Measurements from ENCODE around the gene EPHA10. TPM values are rescaled to one million over a fixed set of nuclear protein-coding genes. Genes with fewer than 3 reads are reported as not detected.
A peak's percentile ranks its signal among the peaks of the same experiment; 100 is the strongest.
"Not testable (repeated sequence)": the region's sequence is repeated elsewhere in the genome, so short reads cannot be mapped to it uniquely, and the experiment has no call there.

Gene EPHA10
- polyA plus RNA-seq, 4 donors, result 1.9 to 5.4 (median 3.5) TPM

DNA sequence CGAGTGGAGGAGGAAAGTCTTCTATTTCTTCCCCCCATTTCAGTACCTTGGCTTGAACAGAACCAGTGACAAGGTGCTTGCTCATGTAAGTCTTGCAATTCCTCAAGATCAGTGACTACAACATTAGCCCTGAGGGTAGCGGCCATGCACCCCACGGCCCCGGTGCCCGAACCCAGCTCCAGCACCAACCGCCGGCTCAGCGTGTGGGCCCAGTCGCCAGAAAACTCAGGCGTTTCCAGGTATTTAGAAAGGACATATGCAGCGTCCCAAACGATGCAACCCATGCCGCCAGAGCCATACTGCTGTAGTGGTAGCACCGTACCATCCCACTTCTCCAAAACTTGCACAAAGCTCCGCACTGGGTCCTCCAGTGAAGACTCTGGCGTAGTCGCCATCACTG lies 17.6 kb upstream of the EPHA10 start:
- FAIRE-seq (no peak), DNase-seq (no peak)
- Histone ChIP-seq H3K9me3 (ENCODE audit: control insufficient read depth in 2 of 2, insufficient read depth in 1 of 2, low read depth in 1 of 2, low read length in 1 of 2) (no peaks in the 10 kb centered on the region), H3K27ac (ENCODE audit: low read depth in 1 of 3, low read length in 2 of 3) (no peak overlapping the region), H3K4me1 (ENCODE audit: control insufficient read depth in 3 of 3, insufficient read depth in 2 of 3, low read depth in 1 of 3, low read length in 2 of 3) (no peaks in the 10 kb centered on the region), H3K36me3 (ENCODE audit: control insufficient read depth in 3 of 3, insufficient read depth in 2 of 3, low read depth in 1 of 3, low read length in 3 of 3) (no peaks in the 10 kb centered on the region), H3K4me3 (ENCODE audit: low read depth in 1 of 3, low read length in 3 of 3) (no peak overlapping the region), H3K27me3 (ENCODE audit: control insufficient read depth in 3 of 3, insufficient read depth in 3 of 3, low read length in 3 of 3) (no peaks in the 10 kb centered on the region)
- 81 to 88% (median 83%) methylated on average over 17 of the region's 17 CpGs for WGBS, 3 donors

DNA sequence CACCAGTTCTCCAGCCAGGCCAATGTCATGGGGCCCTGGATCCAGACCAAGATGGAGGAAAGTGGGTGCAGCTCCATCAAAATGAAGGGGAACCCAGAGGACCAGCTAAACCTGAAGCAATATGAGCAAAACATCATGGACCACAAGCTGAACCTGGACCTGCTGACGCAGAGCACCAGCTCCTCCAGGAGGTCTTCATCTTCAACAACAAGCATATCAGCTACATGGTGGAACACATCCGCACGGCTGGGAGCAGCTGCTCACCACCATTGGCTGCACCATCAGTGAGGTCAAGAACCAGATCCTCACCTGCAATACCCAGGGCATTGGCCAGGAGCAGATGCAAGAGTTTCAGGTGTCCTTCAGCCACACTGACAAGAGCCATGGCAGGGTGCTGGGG lies 13.7 kb upstream of the EPHA10 start:
- H3K27ac ChIP-seq (ENCODE audit: low read depth in 1 of 3, low read length in 2 of 3), result no peak overlapping the region
- no peak overlapping the region for H3K4me3 ChIP-seq (ENCODE audit: low read depth in 1 of 3, low read length in 3 of 3)
- no peaks in the 10 kb centered on the region for H3K4me1 ChIP-seq (ENCODE audit: control insufficient read depth in 3 of 3, insufficient read depth in 2 of 3, low read depth in 1 of 3, low read length in 2 of 3)
- H3K36me3 ChIP-seq (ENCODE audit: control insufficient read depth in 3 of 3, insufficient read depth in 2 of 3, low read depth in 1 of 3, low read length in 3 of 3), result no peaks in the 10 kb centered on the region
- no peaks in the 10 kb centered on the region for H3K9me3 ChIP-seq (ENCODE audit: control insufficient read depth in 2 of 2, insufficient read depth in 1 of 2, low read depth in 1 of 2, low read length in 1 of 2)
- 84 to 90% (median 89%) methylated on average over 3 of the region's 3 CpGs for WGBS, 3 donors
- FAIRE-seq, result no peak
- H3K27me3 ChIP-seq (ENCODE audit: control insufficient read depth in 3 of 3, insufficient read depth in 3 of 3, low read length in 3 of 3), result peaks cover 0 to 2% (median 0%) of the 10 kb centered on the region in 3 donors
- no peak for DNase-seq

DNA sequence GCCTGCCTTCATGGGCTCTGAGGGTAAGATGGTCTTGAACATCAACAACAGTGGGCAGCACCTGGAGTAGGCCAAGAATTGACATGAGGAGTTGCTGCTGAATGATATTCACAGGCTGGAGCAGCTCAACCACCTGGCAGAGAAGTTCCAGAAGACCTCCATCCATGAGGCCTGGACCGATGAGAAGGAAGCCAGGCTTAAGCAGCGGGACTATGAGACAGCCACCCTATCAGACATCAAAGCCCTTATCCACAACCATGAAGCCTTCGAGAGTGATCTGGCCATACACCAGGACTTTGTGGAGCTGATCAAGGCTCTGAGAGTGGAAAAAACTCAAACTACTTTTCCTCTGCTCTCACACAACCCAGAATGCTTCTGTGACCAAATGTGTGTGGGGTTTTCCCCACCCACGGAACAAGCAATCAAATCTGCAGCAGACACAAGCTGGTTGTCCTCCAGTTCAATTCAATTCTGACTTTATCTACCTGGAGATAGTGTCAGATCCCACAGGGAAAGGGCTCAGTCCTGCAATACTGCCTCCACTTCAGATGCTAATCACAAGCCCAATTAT lies 12.1 kb upstream of the EPHA10 start:
- Histone ChIP-seq H3K36me3 (ENCODE audit: control insufficient read depth in 3 of 3, insufficient read depth in 2 of 3, low read depth in 1 of 3, low read length in 3 of 3) (no peaks in the 10 kb centered on the region), H3K4me1 (ENCODE audit: control insufficient read depth in 3 of 3, insufficient read depth in 2 of 3, low read depth in 1 of 3, low read length in 2 of 3) (no peaks in the 10 kb centered on the region), H3K9me3 (ENCODE audit: control insufficient read depth in 2 of 2, insufficient read depth in 1 of 2, low read depth in 1 of 2, low read length in 1 of 2) (no peaks in the 10 kb centered on the region), H3K27ac (ENCODE audit: low read depth in 1 of 3, low read length in 2 of 3) (no peak overlapping the region), H3K27me3 (ENCODE audit: control insufficient read depth in 3 of 3, insufficient read depth in 3 of 3, low read length in 3 of 3) (peaks cover 0 to 2% (median 0%) of the 10 kb centered on the region in 3 donors), H3K4me3 (ENCODE audit: low read depth in 1 of 3, low read length in 3 of 3) (no peak overlapping the region)
- DNase-seq, result no peak
- 50 to 67% (median 59%) methylated on average over 4 of the region's 4 CpGs for WGBS, 3 donors
- no peak for FAIRE-seq

DNA sequence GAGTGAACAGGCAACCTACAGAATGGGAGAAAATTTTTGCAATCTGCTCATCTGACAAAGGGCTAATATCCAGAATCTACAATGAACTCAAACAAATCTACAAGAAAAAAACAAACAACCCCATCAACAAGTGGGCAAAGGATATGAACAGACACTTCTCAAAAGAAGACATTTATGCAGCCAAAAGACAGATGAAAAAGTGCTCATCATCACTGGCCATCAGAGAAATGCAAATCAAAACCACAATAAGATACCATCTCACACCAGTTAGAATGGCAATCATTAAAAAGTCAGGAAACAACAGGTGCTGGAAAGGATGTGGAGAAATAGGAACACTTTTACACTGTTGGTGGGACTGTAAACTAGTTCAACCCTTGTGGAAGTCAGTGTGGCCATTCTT lies 6.5 kb upstream of the EPHA10 start:
- not testable (repeated sequence) for H3K4me3 ChIP-seq (ENCODE audit: low read depth in 1 of 3, low read length in 3 of 3); H3K36me3 ChIP-seq (ENCODE audit: control insufficient read depth in 3 of 3, insufficient read depth in 2 of 3, low read depth in 1 of 3, low read length in 3 of 3); H3K27ac ChIP-seq (ENCODE audit: low read depth in 1 of 3, low read length in 2 of 3); H3K9me3 ChIP-seq (ENCODE audit: control insufficient read depth in 2 of 2, insufficient read depth in 1 of 2, low read depth in 1 of 2, low read length in 1 of 2); H3K4me1 ChIP-seq (ENCODE audit: control insufficient read depth in 3 of 3, insufficient read depth in 2 of 3, low read depth in 1 of 3, low read length in 2 of 3); FAIRE-seq; DNase-seq
- H3K27me3 ChIP-seq (ENCODE audit: control insufficient read depth in 3 of 3, insufficient read depth in 3 of 3, low read length in 3 of 3), result peaks cover 3 to 13% (median 6%) of the 10 kb centered on the region in 3 donors

- H3K4me3 ChIP-seq (ENCODE audit: low read depth in 1 of 3, low read length in 3 of 3), result no peak overlapping the region
- 7 to 31% (median 12%) methylated on average over 2 of the region's 2 CpGs for WGBS, 3 donors
- peaks cover 0 to 2% of the 10 kb centered on the region in 2 donors for H3K9me3 ChIP-seq (ENCODE audit: control insufficient read depth in 2 of 2, insufficient read depth in 1 of 2, low read depth in 1 of 2, low read length in 1 of 2)
- H3K27ac ChIP-seq (ENCODE audit: low read depth in 1 of 3, low read length in 2 of 3), result no peak overlapping the region
- H3K36me3 ChIP-seq (ENCODE audit: control insufficient read depth in 3 of 3, insufficient read depth in 2 of 3, low read depth in 1 of 3, low read length in 3 of 3), result no peaks in the 10 kb centered on the region
- FAIRE-seq (no peak), DNase-seq (no peak)
- peaks cover 0 to 2% (median 0%) of the 10 kb centered on the region in 3 donors for H3K4me1 ChIP-seq (ENCODE audit: control insufficient read depth in 3 of 3, insufficient read depth in 2 of 3, low read depth in 1 of 3, low read length in 2 of 3)
- H3K27me3 ChIP-seq (ENCODE audit: control insufficient read depth in 3 of 3, insufficient read depth in 3 of 3, low read length in 3 of 3), result peaks cover 7 to 42% (median 39%) of the 10 kb centered on the region in 3 donors
Measured at GRCh38 chr1:37767488-37767887, 2.6 kb upstream of the EPHA10 start.

GRCh38 chr1:37765916-37766664 lies 1.2 kb upstream of the EPHA10 start:
- DNase-seq (no peak), FAIRE-seq (no peak)
- no peaks in the 10 kb centered on the region for H3K36me3 ChIP-seq (ENCODE audit: control insufficient read depth in 3 of 3, insufficient read depth in 2 of 3, low read depth in 1 of 3, low read length in 3 of 3)
- no peak overlapping the region for H3K4me3 ChIP-seq (ENCODE audit: low read depth in 1 of 3, low read length in 3 of 3)
- WGBS, 3 donors, result 7 to 8% (median 8%) methylated on average over 26 to 27 of the region's 27 CpGs
- peaks cover 7 to 50% (median 44%) of the 10 kb centered on the region in 3 donors for H3K27me3 ChIP-seq (ENCODE audit: control insufficient read depth in 3 of 3, insufficient read depth in 3 of 3, low read length in 3 of 3)
- no peak overlapping the region for H3K27ac ChIP-seq (ENCODE audit: low read depth in 1 of 3, low read length in 2 of 3)
- H3K9me3 ChIP-seq (ENCODE audit: control insufficient read depth in 2 of 2, insufficient read depth in 1 of 2, low read depth in 1 of 2, low read length in 1 of 2), result peaks cover 0 to 2% of the 10 kb centered on the region in 2 donors
- peaks cover 0 to 2% (median 0%) of the 10 kb centered on the region in 3 donors for H3K4me1 ChIP-seq (ENCODE audit: control insufficient read depth in 3 of 3, insufficient read depth in 2 of 3, low read depth in 1 of 3, low read length in 2 of 3)

DNA sequence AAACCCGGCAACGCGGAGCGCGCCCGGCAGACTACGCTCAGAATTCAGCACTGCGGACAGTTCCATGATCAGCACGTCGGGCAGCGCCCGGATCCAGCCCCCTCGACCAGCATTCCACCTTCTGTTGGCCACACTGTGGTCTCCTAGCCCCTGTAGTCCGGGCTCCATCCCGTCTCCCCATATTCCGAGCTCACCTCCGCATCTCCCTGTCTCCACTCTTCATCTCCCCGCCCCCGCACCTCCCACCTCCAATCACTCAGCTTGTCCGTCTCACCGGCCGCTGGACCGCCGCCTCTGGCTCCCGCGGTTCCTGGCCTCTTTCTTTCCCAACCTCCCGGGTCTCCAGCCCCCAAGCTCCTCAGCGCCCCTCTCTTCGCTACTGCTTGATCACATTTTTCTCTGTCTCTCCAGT lies 500 bp downstream of the EPHA10 start:
- Histone ChIP-seq H3K4me1 (ENCODE audit: control insufficient read depth in 3 of 3, insufficient read depth in 2 of 3, low read depth in 1 of 3, low read length in 2 of 3) (peaks cover 0 to 2% (median 0%) of the 10 kb centered on the region in 3 donors), H3K4me3 (ENCODE audit: low read depth in 1 of 3, low read length in 3 of 3) (no peak overlapping the region), H3K27ac (ENCODE audit: low read depth in 1 of 3, low read length in 2 of 3) (no peak overlapping the region), H3K36me3 (ENCODE audit: control insufficient read depth in 3 of 3, insufficient read depth in 2 of 3, low read depth in 1 of 3, low read length in 3 of 3) (no peaks in the 10 kb centered on the region), H3K9me3 (ENCODE audit: control insufficient read depth in 2 of 2, insufficient read depth in 1 of 2, low read depth in 1 of 2, low read length in 1 of 2) (peaks cover 0 to 2% of the 10 kb centered on the region in 2 donors), H3K27me3 (ENCODE audit: control insufficient read depth in 3 of 3, insufficient read depth in 3 of 3, low read length in 3 of 3) (peaks cover 7 to 54% (median 43%) of the 10 kb centered on the region in 3 donors)
- DNase-seq (peak in 1 of 2 donors; percentile 72), FAIRE-seq (no peak)
- 6 to 20% (median 10%) methylated on average over 24 to 29 of the region's 29 CpGs for WGBS, 3 donors

- H3K36me3 ChIP-seq (ENCODE audit: control insufficient read depth in 3 of 3, insufficient read depth in 2 of 3, low read depth in 1 of 3, low read length in 3 of 3), result no peaks in the 10 kb centered on the region
- 27 to 43% (median 36%) methylated on average over 22 to 25 of the region's 25 CpGs for WGBS, 3 donors
Measured at GRCh38 chr1:37763791-37764413, 1.0 kb downstream of the EPHA10 start.

More at GRCh38 chr1:37763791-37764413, 1.0 kb downstream of the EPHA10 start:
- FAIRE-seq (no peak), DNase-seq (no peak)
- Histone ChIP-seq H3K9me3 (ENCODE audit: control insufficient read depth in 2 of 2, insufficient read depth in 1 of 2, low read depth in 1 of 2, low read length in 1 of 2) (peaks cover 0 to 2% of the 10 kb centered on the region in 2 donors), H3K27ac (ENCODE audit: low read depth in 1 of 3, low read length in 2 of 3) (no peak overlapping the region), H3K4me1 (ENCODE audit: control insufficient read depth in 3 of 3, insufficient read depth in 2 of 3, low read depth in 1 of 3, low read length in 2 of 3) (peaks cover 0 to 2% (median 0%) of the 10 kb centered on the region in 3 donors), H3K27me3 (ENCODE audit: control insufficient read depth in 3 of 3, insufficient read depth in 3 of 3, low read length in 3 of 3) (peaks cover 7 to 54% (median 45%) of the 10 kb centered on the region in 3 donors), H3K4me3 (ENCODE audit: low read depth in 1 of 3, low read length in 3 of 3) (no peak overlapping the region)
